Osteocyte (in vitro differentiated cells): ENCODE measurements around the gene SLA2. TPM values are rescaled to one million over a fixed set of nuclear protein-coding genes. Genes with fewer than 3 reads are reported as not detected.

Experiments used
- DNase-seq: peaks from one replicate; pipeline ENCODE4 v3.0.0; 2021; ENCODE audit warnings: mixed read lengths; ENCODE audit not compliant: unreplicated experiment; ENCODE audit errors: extremely low spot score
- H3K27ac Mint-ChIP-seq: one replicate; pipeline ENCODE4 v1.8.0; 2021; ENCODE audit warnings: mild to moderate bottlenecking, mixed read lengths; ENCODE audit not compliant: unreplicated experiment
- H3K27me3 Mint-ChIP-seq: one replicate; pipeline ENCODE4 v1.8.0; 2021; ENCODE audit warnings: mixed read lengths; ENCODE audit not compliant: unreplicated experiment
- H3K36me3 Mint-ChIP-seq: one replicate; pipeline ENCODE4 v1.8.0; 2021; ENCODE audit warnings: mixed read lengths; ENCODE audit not compliant: unreplicated experiment
- H3K4me1 Mint-ChIP-seq: one replicate; pipeline ENCODE4 v1.8.0; 2021; ENCODE audit warnings: mixed read lengths; ENCODE audit not compliant: unreplicated experiment
- H3K4me3 Mint-ChIP-seq: one replicate; pipeline ENCODE4 v1.8.0; 2021; ENCODE audit warnings: mild to moderate bottlenecking, moderate library complexity, mixed read lengths; ENCODE audit not compliant: unreplicated experiment
- H3K9me3 Mint-ChIP-seq: one replicate; pipeline ENCODE4 v1.8.0; 2021; ENCODE audit warnings: mixed read lengths; ENCODE audit not compliant: unreplicated experiment
- total RNA-seq: library from RNA; stranded (reverse); gene quantifications from 2 replicates; pipeline ENCODE4 v1.2.1, GENCODE V29; 2021
- TF ChIP-seq, protein P1 (sequence below): fragments of 200-600 bp; sonication (generic); IDR thresholded peaks from 2 replicates; pipeline ENCODE4 v1.5.0; 2021; ENCODE audit warnings: antibody characterized with exemption, mild to moderate bottlenecking, moderate library complexity

The SLA2 gene
- total RNA-seq, 1 donor from 2014 or later: not detected

DNA sequence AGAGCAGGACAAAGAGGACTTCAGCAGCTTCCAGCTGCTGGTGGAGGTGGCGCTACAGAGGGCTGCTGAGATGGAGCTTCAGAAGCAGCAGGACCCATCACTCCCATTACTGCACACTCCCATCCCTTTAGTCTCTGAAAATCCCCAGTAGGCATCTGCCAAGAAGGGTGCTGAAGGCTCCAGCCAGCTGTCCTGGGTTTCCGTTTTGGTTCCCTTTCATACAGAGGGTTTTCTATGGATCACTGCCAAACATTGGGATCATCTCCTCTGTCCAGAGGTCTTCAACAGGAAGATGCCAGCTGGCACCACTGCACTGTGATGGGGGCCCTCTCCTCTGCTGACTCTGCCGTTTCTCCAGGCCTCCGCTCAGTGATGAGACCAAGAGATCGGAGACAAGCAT lies 54.7 kb downstream of the SLA2 start:
- peaks cover 7% of the 10 kb centered on the region for H3K36me3 Mint-ChIP-seq

DNA sequence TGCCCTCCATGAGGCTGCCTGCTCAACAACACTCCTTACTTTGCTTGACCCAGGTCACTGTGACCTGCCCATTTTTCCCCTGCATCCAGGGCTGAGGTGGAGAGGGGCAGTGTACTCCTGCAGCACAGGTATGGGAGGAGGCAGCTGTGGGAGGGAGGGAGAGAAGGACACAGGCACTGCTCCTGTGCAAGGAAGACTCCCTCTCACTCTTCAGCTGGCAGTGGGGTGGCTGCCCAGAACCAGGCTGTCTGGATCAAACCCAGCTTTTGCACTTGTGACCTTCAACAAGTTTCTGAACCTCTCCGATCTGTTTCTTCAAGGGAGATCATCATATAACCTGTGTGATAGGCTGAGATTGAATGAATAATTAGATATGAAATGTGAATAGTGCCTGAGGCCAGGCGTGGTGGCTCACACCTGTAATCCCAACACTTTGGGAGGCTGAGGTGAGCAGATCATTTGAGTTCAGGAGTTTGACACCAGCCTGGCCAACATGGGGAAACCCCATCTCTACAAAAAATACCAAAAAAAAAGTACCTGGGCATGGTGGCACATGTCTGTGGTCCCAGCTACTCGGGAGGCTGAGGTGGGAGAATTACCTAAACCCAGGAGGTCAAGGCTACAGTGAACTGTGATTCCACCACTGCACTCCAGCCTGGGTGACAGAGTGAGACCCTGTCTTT lies 58.5 kb downstream of the SLA2 start:
- peaks cover 14% of the 10 kb centered on the region for H3K36me3 Mint-ChIP-seq
- no peak overlapping the region for H3K4me3 Mint-ChIP-seq
- no peak overlapping the region for H3K27ac Mint-ChIP-seq
- H3K9me3 Mint-ChIP-seq: no peaks in the 10 kb centered on the region
- TF ChIP-seq, protein P1, sequence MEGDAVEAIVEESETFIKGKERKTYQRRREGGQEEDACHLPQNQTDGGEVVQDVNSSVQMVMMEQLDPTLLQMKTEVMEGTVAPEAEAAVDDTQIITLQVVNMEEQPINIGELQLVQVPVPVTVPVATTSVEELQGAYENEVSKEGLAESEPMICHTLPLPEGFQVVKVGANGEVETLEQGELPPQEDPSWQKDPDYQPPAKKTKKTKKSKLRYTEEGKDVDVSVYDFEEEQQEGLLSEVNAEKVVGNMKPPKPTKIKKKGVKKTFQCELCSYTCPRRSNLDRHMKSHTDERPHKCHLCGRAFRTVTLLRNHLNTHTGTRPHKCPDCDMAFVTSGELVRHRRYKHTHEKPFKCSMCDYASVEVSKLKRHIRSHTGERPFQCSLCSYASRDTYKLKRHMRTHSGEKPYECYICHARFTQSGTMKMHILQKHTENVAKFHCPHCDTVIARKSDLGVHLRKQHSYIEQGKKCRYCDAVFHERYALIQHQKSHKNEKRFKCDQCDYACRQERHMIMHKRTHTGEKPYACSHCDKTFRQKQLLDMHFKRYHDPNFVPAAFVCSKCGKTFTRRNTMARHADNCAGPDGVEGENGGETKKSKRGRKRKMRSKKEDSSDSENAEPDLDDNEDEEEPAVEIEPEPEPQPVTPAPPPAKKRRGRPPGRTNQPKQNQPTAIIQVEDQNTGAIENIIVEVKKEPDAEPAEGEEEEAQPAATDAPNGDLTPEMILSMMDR: no peak
- peaks cover 28% of the 10 kb centered on the region for H3K4me1 Mint-ChIP-seq
- no peak for DNase-seq
- no peaks in the 10 kb centered on the region for H3K27me3 Mint-ChIP-seq

More for the DNA sequence above, 54.7 kb downstream of the SLA2 start:
- H3K4me1 Mint-ChIP-seq: peaks cover 12% of the 10 kb centered on the region
- H3K4me3 Mint-ChIP-seq: no peak overlapping the region
- TF ChIP-seq, protein P1: no peak
- H3K27ac Mint-ChIP-seq: no peak overlapping the region
- no peaks in the 10 kb centered on the region for H3K9me3 Mint-ChIP-seq
- no peak for DNase-seq
- no peaks in the 10 kb centered on the region for H3K27me3 Mint-ChIP-seq

DNA sequence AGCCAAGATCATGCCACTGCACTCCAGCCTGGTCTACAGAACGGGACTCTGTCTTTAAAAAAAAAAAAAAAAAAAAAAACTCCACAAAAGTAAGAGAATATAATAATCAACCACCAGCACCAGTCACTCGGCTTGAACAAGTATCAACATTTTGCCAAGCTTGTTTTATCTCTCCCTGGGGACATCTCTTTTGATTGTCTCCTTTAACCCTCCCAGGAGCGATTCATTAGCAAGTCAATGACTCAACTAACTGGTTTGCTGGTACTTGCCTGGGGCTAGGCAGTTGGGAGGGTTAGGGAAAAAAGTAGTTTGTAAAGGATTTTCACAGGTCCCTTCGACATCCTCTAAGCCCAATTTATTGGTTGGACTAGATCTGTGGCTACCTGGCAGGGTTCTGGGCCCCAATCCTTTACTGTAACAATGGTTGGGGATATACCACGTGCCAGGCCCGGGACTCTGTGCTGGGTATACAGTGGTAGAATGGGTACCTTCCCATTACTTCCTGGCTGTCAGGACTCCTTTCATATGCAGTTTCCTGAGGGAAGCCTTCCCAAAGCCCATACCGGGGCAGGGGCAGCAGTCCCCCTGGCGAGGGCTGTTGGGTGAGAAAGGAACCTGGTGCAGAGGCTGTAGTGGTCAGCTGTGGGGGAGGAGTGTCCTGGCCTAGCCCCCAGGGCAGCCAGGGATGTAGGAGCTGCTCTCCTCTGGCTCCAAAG lies 60.4 kb downstream of the SLA2 start:
- no peak overlapping the region for H3K27ac Mint-ChIP-seq
- H3K27me3 Mint-ChIP-seq: no peaks in the 10 kb centered on the region
- no peak overlapping the region for H3K4me3 Mint-ChIP-seq
- H3K9me3 Mint-ChIP-seq: no peaks in the 10 kb centered on the region
- no peak for DNase-seq
- peaks cover 18% of the 10 kb centered on the region for H3K36me3 Mint-ChIP-seq
- H3K4me1 Mint-ChIP-seq: peaks cover 16% of the 10 kb centered on the region
- TF ChIP-seq, protein P1: no peak

DNA sequence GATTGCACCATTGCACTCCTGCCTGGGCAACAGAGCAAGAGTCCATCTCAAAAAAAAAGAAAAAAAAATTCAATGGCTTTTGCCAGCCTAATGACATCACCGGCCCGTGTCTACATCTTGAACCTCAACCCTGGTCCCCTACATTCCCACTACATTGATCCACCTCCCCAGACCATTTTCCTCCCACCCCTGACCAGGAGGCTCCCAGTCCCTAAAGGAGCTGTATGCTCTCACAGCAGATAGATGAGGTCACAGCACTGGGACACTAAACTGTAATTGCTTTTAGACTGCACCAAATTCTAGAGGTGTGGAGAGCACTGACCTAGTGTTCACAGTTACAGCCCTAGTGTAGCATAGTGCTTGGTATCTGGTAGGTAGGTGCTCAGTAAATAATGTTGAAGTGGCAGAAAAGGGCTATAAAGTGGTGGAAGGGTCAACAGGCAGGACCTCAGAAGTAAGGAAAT lies 61.9 kb downstream of the SLA2 start:
- Mint-ChIP-seq H3K9me3 (no peaks in the 10 kb centered on the region), H3K36me3 (peaks cover 25% of the 10 kb centered on the region), H3K27me3 (no peaks in the 10 kb centered on the region), H3K4me3 (no peak overlapping the region), H3K27ac (no peak overlapping the region), H3K4me1 (peaks cover 21% of the 10 kb centered on the region)
- DNase-seq: no peak
- TF ChIP-seq, protein P1: no peak

DNA sequence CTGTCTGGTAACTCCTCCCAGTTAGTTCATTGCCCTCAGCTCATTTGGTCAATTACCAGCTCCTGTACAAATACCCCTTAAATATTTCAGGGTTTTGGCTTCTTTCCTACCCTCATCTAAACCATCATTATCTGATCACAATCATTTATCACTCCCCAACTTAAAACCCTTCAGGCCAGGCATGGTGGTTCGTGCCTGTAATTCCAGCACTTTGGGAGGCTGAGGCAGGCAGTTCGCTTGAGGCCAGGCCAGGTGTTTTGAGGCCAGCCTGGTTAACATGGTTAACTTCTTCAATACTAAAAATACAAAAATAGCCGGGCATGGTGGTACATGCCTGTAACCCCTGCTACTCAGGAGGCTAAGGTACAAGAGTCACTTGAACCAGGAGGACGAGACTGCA lies 63.2 kb downstream of the SLA2 start:
- no peak overlapping the region for H3K27ac Mint-ChIP-seq
- no peak for DNase-seq
- TF ChIP-seq, protein P1: no peak
- no peaks in the 10 kb centered on the region for H3K27me3 Mint-ChIP-seq
- peaks cover 25% of the 10 kb centered on the region for H3K36me3 Mint-ChIP-seq
- no peaks in the 10 kb centered on the region for H3K9me3 Mint-ChIP-seq
- H3K4me3 Mint-ChIP-seq: no peak overlapping the region
- peaks cover 21% of the 10 kb centered on the region for H3K4me1 Mint-ChIP-seq
